Measurements from ENCODE around the gene SORCS2.

Gene SORCS2

GRCh38 chr4:7521666-7522065 is 329.3 kb downstream of the SORCS2 start:
- DNase-seq: no peak

GRCh38 chr4:7522452-7523220 is 330.3 kb downstream of the SORCS2 start:
- no peak for DNase-seq

- no peak for DNase-seq
Measured at GRCh38 chr4:7523526-7523925, 331.2 kb downstream of the SORCS2 start.

- DNase-seq: no peak
Measured at GRCh38 chr4:7524064-7524682, 331.8 kb downstream of the SORCS2 start.

GRCh38 chr4:7524843-7525242 is 332.5 kb downstream of the SORCS2 start:
- no peak for DNase-seq

GRCh38 chr4:7526491-7526890 is 334.2 kb downstream of the SORCS2 start:
- DNase-seq: no peak

- DNase-seq: no peak
Measured at GRCh38 chr4:7526929-7527535, 334.7 kb downstream of the SORCS2 start.

- DNase-seq: no peak
Measured at GRCh38 chr4:7529368-7530080, 337.2 kb downstream of the SORCS2 start.

- DNase-seq: no peak
Measured at GRCh38 chr4:7530082-7530481, 337.7 kb downstream of the SORCS2 start.

GRCh38 chr4:7530932-7531639 is 338.7 kb downstream of the SORCS2 start:
- DNase-seq: no peak

- no peak for DNase-seq
Measured at GRCh38 chr4:7531640-7531994, 339.3 kb downstream of the SORCS2 start.

GRCh38 chr4:7532043-7532442 is 339.7 kb downstream of the SORCS2 start:
- no peak for DNase-seq

- DNase-seq: no peak
Measured at GRCh38 chr4:7533267-7533666, 340.9 kb downstream of the SORCS2 start.

- DNase-seq: no peak
Measured at GRCh38 chr4:7535094-7535493, 342.8 kb downstream of the SORCS2 start.

GRCh38 chr4:7535619-7536018 is 343.3 kb downstream of the SORCS2 start:
- no peak for DNase-seq

GRCh38 chr4:7536876-7537275 is 344.5 kb downstream of the SORCS2 start:
- no peak for DNase-seq

GRCh38 chr4:7537853-7538400 is 345.6 kb downstream of the SORCS2 start:
- DNase-seq: no peak

- DNase-seq: no peak
Measured at GRCh38 chr4:7538518-7538917, 346.2 kb downstream of the SORCS2 start.

GRCh38 chr4:7539186-7539585 is 346.8 kb downstream of the SORCS2 start:
- peak in 1 of 51 donors; percentile 24 for DNase-seq

- DNase-seq: peak in 1 of 51 donors; percentile 5
Measured at GRCh38 chr4:7539659-7540058, 347.3 kb downstream of the SORCS2 start.

- DNase-seq: no peak
Measured at GRCh38 chr4:7540206-7540605, 347.9 kb downstream of the SORCS2 start.

All from hypothalamus (tissue), 51 donors.